A549 (cell line): Measurements from ENCODE around the gene LCN12.

Experiments used
- ESRRA ChIP-seq: fragments of 150-350 bp; IDR thresholded peaks from 2 replicates; pipeline ENCODE4 v1.6.1; 2014; ENCODE audit warnings: mild to moderate bottlenecking, low read length, borderline replicate concordance
- FOSL2 ChIP-seq, 2 experiments: fragments of 450-650 bp in 1 of 2; fragments of >200 bp in 1 of 2; sonication (Bioruptor Twin) in 1 of 2; formaldehyde crosslinking; IDR thresholded peaks; 2 replicates each; pipeline versions ENCODE4 v1.5.0 to v1.6.1; 2016 to 2020; ENCODE audit warnings: mild to moderate bottlenecking in 1 of 2, moderate library complexity in 1 of 2
- RARB ChIP-seq: fragments of 250-450 bp; sonication (Bioruptor Pico); IDR thresholded peaks from 2 replicates; pipeline ENCODE4 v1.8.0; 2021; ENCODE audit warnings: mild to moderate bottlenecking, moderate library complexity
- RFX5 ChIP-seq: fragments of 450-650 bp; IDR thresholded peaks from 2 replicates; pipeline ENCODE4 v1.7.1; 2014; ENCODE audit warnings: antibody characterized with exemption, mild to moderate bottlenecking, moderate library complexity
- SMC3 ChIP-seq: fragments of >200 bp; sonication (Bioruptor Twin); formaldehyde crosslinking; IDR thresholded peaks from 3 replicates; pipeline ENCODE4 v1.6.1; 2018; ENCODE audit warnings: inconsistent platforms
- TF ChIP-seq, protein P1 (sequence below): fragments of >200 bp; sonication (Bioruptor Twin); formaldehyde crosslinking; IDR thresholded peaks from 3 replicates; pipeline ENCODE4 v1.5.1; 2016
- TF ChIP-seq, protein P2 (sequence below): fragments of 200-600 bp; sonication (generic); IDR thresholded peaks from 2 replicates; pipeline ENCODE4 v1.6.1; 2016; ENCODE audit warnings: antibody characterized with exemption, mild to moderate bottlenecking, moderate library complexity

DNA sequence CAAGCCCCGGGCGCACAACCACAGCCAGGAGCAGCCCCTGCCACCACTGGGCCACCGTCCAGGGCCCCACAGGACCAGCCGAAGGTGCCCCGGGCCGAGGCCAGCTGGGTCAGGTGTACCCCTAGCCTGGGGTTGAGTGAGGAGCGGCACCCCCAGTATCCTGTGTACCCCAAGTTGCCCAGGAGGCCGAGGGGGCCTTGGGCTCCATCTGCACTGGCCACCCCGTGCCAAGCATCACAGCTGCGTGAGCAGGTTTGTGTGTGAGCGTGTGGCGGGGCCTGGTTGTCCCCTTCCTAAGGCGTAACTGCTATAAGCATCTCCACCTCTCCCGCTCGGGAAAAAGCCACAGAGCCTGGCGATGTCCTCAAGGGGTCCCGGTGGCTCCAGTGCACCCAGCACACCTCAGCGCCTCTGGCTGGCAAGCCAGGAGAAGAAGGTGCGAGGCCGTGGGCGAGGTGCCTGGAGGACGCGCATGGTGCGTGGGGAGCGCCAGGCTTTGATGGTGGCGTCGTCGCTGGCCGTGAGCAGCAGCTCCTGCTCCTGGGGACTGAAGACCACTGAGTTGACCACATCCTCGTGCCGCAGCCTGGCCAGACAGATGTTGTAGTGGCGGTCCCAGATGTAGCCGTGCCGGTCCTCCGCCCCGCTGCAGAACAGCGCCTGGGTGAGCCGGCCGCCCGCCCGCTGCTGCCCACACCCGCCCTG lies 11.4 kb upstream of the LCN12 start:
- TF ChIP-seq RARB (CRISPR knock-in tag) (no peak), RFX5 (no peak), ESRRA (no peak), FOSL2 (IDR thresholded peaks at IDR 0.05) (no peak), FOSL2 (CRISPR knock-in tag; IDR thresholded peaks at IDR 0.05) (no peak), SMC3 (no peak)
- TF ChIP-seq, protein P1, sequence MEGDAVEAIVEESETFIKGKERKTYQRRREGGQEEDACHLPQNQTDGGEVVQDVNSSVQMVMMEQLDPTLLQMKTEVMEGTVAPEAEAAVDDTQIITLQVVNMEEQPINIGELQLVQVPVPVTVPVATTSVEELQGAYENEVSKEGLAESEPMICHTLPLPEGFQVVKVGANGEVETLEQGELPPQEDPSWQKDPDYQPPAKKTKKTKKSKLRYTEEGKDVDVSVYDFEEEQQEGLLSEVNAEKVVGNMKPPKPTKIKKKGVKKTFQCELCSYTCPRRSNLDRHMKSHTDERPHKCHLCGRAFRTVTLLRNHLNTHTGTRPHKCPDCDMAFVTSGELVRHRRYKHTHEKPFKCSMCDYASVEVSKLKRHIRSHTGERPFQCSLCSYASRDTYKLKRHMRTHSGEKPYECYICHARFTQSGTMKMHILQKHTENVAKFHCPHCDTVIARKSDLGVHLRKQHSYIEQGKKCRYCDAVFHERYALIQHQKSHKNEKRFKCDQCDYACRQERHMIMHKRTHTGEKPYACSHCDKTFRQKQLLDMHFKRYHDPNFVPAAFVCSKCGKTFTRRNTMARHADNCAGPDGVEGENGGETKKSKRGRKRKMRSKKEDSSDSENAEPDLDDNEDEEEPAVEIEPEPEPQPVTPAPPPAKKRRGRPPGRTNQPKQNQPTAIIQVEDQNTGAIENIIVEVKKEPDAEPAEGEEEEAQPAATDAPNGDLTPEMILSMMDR = no peak
- TF ChIP-seq, protein P2, sequence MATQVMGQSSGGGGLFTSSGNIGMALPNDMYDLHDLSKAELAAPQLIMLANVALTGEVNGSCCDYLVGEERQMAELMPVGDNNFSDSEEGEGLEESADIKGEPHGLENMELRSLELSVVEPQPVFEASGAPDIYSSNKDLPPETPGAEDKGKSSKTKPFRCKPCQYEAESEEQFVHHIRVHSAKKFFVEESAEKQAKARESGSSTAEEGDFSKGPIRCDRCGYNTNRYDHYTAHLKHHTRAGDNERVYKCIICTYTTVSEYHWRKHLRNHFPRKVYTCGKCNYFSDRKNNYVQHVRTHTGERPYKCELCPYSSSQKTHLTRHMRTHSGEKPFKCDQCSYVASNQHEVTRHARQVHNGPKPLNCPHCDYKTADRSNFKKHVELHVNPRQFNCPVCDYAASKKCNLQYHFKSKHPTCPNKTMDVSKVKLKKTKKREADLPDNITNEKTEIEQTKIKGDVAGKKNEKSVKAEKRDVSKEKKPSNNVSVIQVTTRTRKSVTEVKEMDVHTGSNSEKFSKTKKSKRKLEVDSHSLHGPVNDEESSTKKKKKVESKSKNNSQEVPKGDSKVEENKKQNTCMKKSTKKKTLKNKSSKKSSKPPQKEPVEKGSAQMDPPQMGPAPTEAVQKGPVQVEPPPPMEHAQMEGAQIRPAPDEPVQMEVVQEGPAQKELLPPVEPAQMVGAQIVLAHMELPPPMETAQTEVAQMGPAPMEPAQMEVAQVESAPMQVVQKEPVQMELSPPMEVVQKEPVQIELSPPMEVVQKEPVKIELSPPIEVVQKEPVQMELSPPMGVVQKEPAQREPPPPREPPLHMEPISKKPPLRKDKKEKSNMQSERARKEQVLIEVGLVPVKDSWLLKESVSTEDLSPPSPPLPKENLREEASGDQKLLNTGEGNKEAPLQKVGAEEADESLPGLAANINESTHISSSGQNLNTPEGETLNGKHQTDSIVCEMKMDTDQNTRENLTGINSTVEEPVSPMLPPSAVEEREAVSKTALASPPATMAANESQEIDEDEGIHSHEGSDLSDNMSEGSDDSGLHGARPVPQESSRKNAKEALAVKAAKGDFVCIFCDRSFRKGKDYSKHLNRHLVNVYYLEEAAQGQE = no peak
